Muscle layer of colon (tissue), 2 donors: ENCODE results near the gene PHRF1.

Experiments used
- H3K27ac ChIP-seq: one replicate; pipeline ENCODE4 v1.7.0; 2013; ENCODE audit warnings: low read depth, mild to moderate bottlenecking, low read length, moderate library complexity
- H3K27me3 ChIP-seq, 2 donors: one replicate each; pipeline ENCODE4 v1.7.0; 2013; ENCODE audit warnings: low read length in 2 of 2, mild to moderate bottlenecking in 2 of 2; ENCODE audit not compliant: insufficient read depth in 2 of 2, control insufficient read depth in 1 of 2
- H3K36me3 ChIP-seq: one replicate; pipeline ENCODE4 v1.7.0; 2013; ENCODE audit warnings: mild to moderate bottlenecking, low read length; ENCODE audit not compliant: insufficient read depth
- H3K4me1 ChIP-seq: one replicate; pipeline ENCODE4 v1.7.0; 2013; ENCODE audit warnings: mild to moderate bottlenecking, low read length; ENCODE audit not compliant: insufficient read depth
- H3K4me3 ChIP-seq, 2 donors: one replicate each; pipeline ENCODE4 v1.7.0; 2013; ENCODE audit warnings: low read length in 2 of 2, low read depth in 1 of 2, mild to moderate bottlenecking in 1 of 2, moderate library complexity in 1 of 2
- H3K9ac ChIP-seq: one replicate; pipeline ENCODE4 v1.7.0; 2013; ENCODE audit warnings: low read length
- H3K9me3 ChIP-seq: one replicate; pipeline ENCODE4 v1.7.0; 2013; ENCODE audit warnings: mild to moderate bottlenecking, low read length
- donor health status: abdominal sarcoma.
- donor health status: Adenocarcinoma of cecum.

The PHRF1 gene

DNA sequence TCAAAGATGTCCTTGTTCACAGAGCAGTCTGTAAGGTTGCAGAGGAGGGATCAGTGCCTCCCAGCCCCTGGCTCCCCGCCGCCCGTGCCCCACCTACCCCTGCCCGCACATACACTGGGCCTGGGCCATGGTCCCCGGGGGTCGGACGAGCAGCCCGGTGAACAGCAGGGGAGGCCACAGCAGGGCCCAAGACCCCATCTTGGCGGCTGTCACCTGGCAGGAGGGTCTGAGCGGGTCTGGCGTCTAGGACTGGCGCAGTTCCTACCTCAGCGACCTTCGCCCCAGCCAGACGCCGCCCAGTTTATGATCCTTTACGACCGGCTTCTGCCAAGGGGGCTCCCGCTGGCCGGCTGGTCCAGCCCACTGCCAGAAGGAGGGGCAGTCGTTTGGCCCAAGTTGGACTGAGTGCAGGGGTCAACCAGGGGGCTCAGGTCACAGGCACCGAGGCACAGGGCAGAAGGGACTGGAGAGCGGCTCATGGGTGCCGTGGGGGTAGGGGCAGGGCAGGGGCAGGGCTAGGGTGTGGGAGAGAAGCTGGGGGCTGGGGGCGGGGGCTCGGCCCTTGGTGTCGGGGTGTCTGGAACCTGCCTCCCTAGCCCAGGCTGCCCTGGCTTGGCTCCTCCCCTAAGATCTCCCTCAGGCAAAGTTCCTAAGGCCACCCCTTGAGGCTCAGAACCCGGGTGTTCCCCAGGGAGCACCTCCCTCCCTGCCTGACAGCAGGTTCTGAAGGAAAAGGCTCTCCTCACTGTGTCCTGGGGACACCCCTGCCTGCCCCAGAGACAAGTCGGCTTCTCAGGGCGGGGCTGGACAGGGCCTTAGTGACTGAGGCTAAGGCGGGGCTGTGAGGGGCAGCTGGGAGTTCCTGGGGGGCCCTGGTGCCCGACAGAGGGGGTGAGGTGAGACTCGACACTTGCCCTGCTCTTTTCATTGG is 48.7 kb downstream of the PHRF1 start, which contains the start of gene CDHR5:
TSS of gene CDHR5 (minus strand) at position 251 of the 931 bp plus-strand sequence. CDS start at position 198, 53 bp downstream.
- no peaks in the 10 kb centered on the region for H3K9me3 ChIP-seq
- no peaks in the 10 kb centered on the region for H3K36me3 ChIP-seq
- H3K27ac ChIP-seq: no peak within 1 kb of the TSS
- H3K4me1 ChIP-seq: peaks cover 4% of the 10 kb centered on the region
- H3K9ac ChIP-seq: no peak within 1 kb of the TSS
- H3K27me3 ChIP-seq: peaks cover 0 to 34% of the 10 kb centered on the region in 2 donors
- no peak within 1 kb of the TSS for H3K4me3 ChIP-seq

DNA sequence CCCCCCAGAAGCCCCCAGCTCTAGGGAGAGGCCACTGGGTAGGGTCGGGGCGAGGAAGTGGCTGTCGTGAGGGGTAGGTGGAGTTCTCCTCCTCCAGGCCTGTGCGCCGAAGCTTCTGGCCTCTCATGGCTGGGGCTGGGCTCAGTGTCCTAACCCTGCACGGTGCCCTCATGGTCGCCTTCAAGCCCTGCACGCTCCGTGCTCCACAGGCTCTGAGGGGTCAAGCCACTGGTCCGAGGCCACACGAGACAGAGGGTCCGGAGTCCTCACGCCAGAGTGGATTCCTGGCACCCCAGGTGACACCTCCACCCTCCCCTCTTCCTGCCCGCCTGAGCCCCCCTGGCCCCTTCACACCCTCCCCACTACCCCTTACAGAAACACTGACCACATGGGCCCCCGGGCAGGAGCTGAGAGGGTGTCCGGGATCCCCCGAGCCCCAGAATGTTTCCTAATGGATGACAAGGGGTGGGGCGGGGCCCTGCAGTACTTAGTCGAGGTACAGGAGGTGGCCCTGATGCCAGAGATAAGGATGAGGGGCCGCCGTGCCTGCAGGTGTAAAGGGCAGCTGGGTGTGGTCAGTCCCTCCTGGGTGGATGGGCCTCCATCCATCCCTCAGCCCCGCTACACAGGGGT is 49.5 kb downstream of the PHRF1 start:
- Histone ChIP-seq H3K9ac (no peak overlapping the region), H3K4me1 (peaks cover 4% of the 10 kb centered on the region), H3K36me3 (no peaks in the 10 kb centered on the region), H3K9me3 (no peaks in the 10 kb centered on the region), H3K4me3 (no peak overlapping the region), H3K27ac (no peak overlapping the region), H3K27me3 (peaks cover 0 to 34% of the 10 kb centered on the region in 2 donors)

DNA sequence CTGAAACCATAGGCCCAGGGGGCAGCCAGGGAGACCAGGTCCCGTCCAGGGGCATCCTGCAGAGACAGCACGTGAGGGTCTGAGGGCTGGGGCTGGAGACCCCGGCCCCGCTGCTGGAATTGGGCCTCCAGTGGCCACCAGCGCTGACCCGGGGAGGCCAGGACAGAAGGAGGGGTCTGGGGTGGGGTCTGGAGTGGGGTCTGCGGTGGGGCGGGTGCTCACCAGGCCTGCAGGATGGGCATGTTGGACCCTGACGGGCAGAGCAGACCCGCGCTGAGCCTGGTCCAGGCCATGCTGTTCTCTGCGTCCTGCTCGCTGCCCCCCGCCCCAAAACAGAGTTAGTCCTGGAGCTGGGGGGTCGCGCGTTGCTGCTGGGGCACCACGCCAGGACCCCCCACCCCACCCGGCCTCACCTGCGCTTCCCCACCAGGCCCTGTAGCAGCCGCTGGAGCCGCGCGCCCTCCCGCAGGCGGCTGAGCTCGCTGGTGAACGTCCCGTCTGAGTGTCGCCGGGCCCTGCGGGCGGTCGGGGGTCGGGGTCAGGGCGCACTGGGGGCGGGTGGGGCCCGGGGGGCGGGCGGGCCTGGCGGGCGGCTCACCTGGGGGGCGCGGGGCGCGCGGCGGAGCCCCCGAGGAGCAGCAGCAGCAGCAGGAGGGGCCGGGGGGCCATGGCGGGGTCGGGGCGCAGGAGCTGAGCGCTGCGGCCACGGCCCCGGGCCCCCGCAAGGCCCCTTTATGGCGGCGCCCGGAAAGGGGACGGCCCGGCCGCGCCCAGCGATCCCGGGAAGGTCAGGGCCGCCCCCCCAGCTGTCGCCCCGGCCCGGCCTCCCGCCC is 50.4 kb downstream of the PHRF1 start, which contains the start of gene SCT:
TSS of gene SCT (minus strand) at position 707 of the 833 bp plus-strand sequence. CDS start at position 669, 38 bp downstream.
- Histone ChIP-seq H3K27ac (no peak within 1 kb of the TSS), H3K9me3 (no peaks in the 10 kb centered on the region), H3K4me1 (peaks cover 4% of the 10 kb centered on the region), H3K36me3 (no peaks in the 10 kb centered on the region), H3K27me3 (peaks cover 0 to 34% of the 10 kb centered on the region in 2 donors), H3K4me3 (no peak within 1 kb of the TSS), H3K9ac (no peak within 1 kb of the TSS)

DNA sequence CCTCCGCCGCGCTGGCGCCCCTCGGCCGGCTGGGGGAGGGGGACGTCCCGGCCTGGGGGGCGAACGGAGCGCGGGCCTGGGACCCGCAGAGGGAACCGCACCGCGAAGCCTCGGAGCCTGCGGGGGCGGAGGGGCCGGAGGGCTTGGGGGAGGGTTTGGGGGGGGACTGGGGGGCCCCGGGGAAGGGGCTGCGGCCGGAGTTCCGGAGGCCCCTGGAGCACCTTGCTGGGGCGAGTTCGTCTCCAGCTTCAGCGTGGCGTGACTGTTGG is 51.0 kb downstream of the PHRF1 start:
- Histone ChIP-seq H3K36me3 (no peaks in the 10 kb centered on the region), H3K27me3 (peaks cover 0 to 34% of the 10 kb centered on the region in 2 donors), H3K4me3 (no peak overlapping the region), H3K9me3 (no peaks in the 10 kb centered on the region), H3K4me1 (peaks cover 4% of the 10 kb centered on the region), H3K27ac (no peak overlapping the region), H3K9ac (no peak overlapping the region)

DNA sequence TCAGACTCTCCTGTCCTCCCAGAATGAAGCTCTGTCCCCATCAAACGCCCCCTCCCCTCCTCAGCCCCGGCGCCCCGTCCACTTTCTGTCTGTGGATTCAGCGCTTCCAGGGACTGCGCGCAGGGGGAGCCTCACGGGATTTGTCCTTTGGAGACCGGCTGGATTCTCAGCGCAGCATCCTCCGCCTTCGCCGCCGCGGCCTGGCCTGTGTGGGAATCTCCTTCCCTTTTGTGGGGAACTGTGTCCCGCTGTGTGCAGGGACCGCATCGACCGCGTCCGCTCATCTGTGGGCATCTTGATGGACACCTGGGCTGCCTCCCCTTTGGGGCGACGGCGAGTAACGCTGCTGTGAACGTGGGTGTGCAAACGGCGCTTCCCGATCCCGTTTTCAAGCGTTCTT is 51.8 kb downstream of the PHRF1 start:
- Histone ChIP-seq H3K36me3 (no peaks in the 10 kb centered on the region), H3K9me3 (no peaks in the 10 kb centered on the region), H3K27me3 (peaks cover 0 to 33% of the 10 kb centered on the region in 2 donors), H3K27ac (no peak overlapping the region), H3K9ac (no peak overlapping the region), H3K4me1 (peaks cover 4% of the 10 kb centered on the region), H3K4me3 (no peak overlapping the region)

DNA sequence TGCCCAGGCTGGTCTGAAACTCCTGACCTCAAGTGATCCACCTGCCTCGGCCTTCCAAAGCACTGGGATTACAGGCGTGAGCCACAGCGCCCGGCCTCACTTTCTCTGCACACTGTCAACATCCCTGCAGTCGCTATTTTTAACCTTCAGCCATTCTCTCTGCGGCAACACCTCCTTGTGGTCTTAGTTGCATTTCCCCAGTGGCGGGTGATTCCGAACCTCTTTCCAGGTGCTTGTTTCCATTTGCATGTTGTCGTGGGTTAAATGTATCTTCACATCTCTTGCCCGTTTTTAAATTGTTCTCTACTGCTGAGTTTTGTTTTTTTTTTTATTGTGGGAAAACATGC is 52.9 kb downstream of the PHRF1 start:
- H3K27ac ChIP-seq: no peak overlapping the region
- H3K36me3 ChIP-seq: no peaks in the 10 kb centered on the region
- peaks cover 4% of the 10 kb centered on the region for H3K4me1 ChIP-seq
- peaks cover 0 to 25% of the 10 kb centered on the region in 2 donors for H3K27me3 ChIP-seq
- H3K4me3 ChIP-seq: no peak overlapping the region
- H3K9ac ChIP-seq: no peak overlapping the region
- H3K9me3 ChIP-seq: no peaks in the 10 kb centered on the region

DNA sequence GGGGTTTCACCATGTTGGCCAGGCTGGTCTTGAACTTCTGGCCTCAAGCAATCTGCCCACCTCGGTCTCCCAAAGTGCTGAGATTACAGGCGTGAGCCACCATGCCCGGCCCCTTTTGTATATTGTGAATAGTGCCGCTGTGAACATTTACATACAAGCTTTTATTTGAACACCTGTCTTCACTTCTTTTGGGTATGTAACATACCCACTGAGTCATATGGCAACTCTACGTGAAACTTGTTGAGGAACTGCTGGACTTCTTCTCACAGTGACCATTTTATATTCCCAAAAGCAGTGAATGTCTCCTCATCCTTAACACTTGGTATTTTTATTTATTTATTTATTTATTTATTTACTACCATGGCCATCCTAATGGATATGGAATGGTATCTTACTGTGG is 54.6 kb downstream of the PHRF1 start:
- no peaks in the 10 kb centered on the region for H3K36me3 ChIP-seq
- no peak overlapping the region for H3K27ac ChIP-seq
- H3K9me3 ChIP-seq: no peaks in the 10 kb centered on the region
- no peak overlapping the region for H3K9ac ChIP-seq
- H3K27me3 ChIP-seq: peaks cover 0 to 8% of the 10 kb centered on the region in 2 donors
- H3K4me3 ChIP-seq: no peak overlapping the region
- peaks cover 4% of the 10 kb centered on the region for H3K4me1 ChIP-seq

DNA sequence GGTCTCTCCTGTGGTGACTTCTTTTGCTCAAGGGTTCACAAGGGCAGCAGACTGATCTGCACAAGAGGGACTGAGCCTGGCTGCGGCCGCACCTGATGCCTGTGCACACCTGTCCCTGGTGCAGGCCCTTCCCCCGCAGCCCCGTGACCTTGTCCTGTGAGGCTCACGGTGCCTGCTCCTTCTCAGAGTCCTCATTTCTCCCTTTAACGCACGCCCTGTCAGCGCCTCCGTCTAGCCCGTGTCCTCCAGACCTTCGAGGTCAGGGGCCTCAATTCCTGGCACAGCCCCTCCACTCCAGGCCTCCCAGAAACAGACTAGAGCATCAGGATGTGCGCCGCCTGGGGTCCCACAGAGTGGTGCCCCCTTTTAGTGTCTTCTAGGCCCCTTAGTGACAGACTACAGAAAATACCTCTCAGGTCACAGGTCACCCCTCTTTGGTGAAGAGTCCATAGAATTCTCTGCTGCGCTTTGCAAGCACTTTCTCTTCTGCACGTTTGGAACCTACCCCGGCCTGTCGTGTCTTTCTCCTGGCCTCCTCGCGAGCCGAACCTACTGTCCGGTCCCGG is 59.8 kb downstream of the PHRF1 start:
- no peak overlapping the region for H3K27ac ChIP-seq
- H3K9me3 ChIP-seq: no peaks in the 10 kb centered on the region
- no peaks in the 10 kb centered on the region for H3K4me1 ChIP-seq
- peaks cover 12 to 31% of the 10 kb centered on the region in 2 donors for H3K27me3 ChIP-seq
- no peaks in the 10 kb centered on the region for H3K36me3 ChIP-seq
- no peak overlapping the region for H3K9ac ChIP-seq
- no peak overlapping the region for H3K4me3 ChIP-seq

DNA sequence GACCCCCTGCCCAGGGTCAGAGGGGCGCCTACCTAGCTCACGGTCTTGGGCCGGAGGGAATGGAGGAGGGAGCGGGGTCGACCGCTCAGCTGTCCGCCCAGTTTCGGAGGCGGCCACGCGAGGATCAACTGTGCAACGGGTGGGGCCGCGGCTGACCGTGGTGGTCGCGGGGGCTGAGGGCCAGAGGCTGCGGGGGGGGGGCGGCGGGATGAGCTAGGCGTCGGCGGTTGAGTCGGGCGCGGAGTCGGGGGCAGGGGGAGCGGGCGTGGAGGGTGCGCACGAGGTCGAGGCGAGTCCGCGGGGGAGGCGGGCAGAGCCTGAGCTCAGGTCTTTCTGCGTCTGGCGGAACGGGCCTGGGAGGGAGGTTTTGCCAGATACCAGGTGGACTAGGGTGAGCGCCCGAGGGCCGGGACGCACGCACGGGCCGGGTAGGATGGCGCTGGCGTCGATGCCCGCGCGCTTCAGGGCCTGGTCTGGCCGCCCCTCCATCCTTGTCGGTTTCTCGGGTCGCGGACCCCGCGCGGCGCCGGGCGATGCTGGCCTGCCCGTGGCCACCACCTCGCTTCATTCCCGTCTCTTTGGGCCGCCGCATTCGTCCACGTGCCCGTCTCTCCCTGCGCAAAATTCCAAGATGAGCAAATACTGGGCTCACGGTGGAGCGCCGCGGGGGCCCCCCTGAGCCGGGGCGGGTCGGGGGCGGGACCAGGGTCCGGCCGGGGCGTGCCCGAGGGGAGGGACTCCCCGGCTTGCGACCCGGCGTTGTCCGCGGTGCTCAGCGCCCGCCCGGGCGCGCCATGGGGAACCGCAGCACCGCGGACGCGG is 60.5 kb downstream of the PHRF1 start, which contains the start of gene DRD4:
TSS of gene DRD4 (plus strand) at position 759 of the 822 bp plus-strand sequence. CDS start at position 795, 36 bp downstream.
- Histone ChIP-seq H3K36me3 (peaks cover 2% of the 10 kb centered on the region), H3K27ac (no peak within 1 kb of the TSS), H3K9me3 (no peaks in the 10 kb centered on the region), H3K27me3 (peaks cover 12 to 31% of the 10 kb centered on the region in 2 donors), H3K4me1 (no peaks in the 10 kb centered on the region), H3K4me3 (no peak within 1 kb of the TSS), H3K9ac (no peak within 1 kb of the TSS)

DNA sequence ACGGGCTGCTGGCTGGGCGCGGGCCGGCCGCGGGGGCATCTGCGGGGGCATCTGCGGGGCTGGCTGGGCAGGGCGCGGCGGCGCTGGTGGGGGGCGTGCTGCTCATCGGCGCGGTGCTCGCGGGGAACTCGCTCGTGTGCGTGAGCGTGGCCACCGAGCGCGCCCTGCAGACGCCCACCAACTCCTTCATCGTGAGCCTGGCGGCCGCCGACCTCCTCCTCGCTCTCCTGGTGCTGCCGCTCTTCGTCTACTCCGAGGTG is 61.0 kb downstream of the PHRF1 start:
- no peaks in the 10 kb centered on the region for H3K4me1 ChIP-seq
- no peaks in the 10 kb centered on the region for H3K9me3 ChIP-seq
- no peak overlapping the region for H3K27ac ChIP-seq
- no peak overlapping the region for H3K4me3 ChIP-seq
- peaks cover 12 to 31% of the 10 kb centered on the region in 2 donors for H3K27me3 ChIP-seq
- no peak overlapping the region for H3K9ac ChIP-seq
- H3K36me3 ChIP-seq: peaks cover 7% of the 10 kb centered on the region
